Measurements from ENCODE around the gene ARL13B.
"Not testable (repeated sequence)": the region's sequence is repeated elsewhere in the genome, so short reads cannot be mapped to it uniquely, and the experiment has no call there.

The ARL13B gene

DNA sequence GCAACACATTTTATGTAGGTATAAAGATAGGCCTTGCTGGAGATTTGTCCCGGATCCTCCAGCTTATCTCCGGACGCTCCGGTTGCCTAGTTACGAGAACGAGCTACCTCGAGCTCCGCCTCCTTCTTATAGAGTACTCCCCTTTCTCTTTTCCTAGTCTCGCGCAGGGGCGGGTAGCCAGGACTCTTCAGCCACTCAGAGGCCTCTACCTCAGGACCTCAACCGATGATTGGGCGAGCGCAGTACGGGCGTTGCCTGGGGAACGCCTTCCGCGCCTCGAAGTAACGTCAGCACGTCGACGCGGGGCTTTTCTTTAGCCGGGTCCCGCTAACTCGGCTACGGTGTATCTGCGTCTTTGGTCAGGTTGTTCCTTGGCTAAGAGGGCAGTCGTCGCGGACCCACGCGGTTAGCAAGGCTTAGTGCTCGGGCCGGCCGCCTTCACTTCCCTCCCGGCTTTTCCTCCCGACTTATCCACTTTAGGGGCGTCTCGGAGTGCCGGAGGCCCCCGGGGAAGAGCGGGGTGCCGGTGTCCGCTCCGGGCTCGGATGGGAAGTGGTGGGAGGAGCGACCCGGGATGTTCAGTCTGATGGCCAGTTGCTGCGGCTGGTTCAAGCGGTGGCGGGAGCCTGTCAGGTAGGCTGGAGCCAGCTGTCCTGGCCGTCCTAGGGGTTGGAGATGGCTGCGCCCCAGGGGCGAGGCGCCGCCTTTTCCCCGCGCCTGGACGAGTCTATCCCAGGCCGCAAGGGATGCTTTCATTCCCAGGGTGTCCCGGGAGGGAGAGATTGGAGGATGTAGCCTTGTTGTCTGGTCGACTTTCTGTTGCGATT is at the start of gene ARL13B:
Gene ARL13B (plus strand): TSS at position 306 of the 827 bp plus-strand sequence. CDS start 269 bp downstream, at position 575.
- peak; percentile 100 for DNase-seq (ENCODE audit: low spot score)

DNA sequence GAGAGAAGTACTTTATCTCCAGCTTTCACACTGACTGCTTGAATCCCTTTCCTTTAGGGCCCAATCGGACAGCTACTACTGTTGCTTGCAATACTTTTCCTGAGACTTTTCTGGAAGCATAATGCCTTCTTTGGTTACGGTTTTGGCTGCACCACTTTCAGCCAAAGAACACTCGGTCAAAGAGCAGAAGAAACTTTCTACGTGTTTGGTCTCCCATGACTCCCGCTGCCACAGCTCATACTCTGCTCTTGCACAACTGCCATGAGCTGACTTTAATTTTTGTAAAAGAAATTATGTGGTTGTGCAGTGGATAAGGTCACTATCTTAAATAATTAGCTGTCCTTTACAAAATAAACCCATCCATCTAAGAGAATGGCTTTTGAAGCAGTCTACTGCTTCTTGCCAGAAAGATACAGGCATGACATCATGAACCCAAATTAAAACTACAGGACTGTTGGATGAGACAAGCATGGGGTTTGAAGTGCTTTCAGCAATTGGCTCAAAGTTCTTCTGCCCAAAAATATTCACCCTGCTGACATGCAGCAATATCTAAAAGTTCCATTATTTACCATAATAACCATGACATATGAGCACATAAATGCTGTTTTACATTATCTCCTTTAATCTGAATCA is 48.2 kb upstream of the ARL13B start:
- no peak for DNase-seq (ENCODE audit: low spot score)

DNA sequence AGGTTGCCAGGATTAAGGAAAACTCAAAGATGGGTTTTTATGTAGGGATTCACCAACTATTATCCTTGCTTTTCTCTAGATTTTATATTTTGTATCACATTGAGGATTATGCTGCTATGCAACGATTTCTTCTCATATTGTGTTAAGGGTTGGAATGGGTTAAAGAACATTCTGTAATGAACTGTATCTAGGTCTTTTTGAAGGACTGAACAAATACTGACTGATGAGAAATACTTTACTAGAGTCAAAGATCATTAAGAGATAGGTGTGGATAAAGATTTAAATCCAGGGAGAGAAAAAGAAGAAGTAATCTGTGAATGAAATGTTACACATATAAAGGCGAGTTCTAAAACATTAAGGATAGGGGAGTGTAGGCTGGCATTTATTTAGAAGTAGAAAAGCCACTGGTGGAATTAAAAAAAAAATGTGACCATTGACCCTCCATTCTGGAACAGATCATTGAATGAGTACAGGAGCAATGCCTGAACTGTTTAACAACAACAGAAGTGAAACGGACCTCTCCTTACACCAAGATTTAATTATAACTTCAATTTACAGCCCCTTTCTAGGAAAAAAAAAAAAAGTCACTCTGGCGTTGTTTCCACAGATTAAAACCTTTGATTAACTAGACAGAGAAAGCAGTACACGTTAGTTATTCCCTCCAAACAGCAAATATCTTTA is 45.4 kb upstream of the ARL13B start:
- DNase-seq (ENCODE audit: low spot score), result no peak

DNA sequence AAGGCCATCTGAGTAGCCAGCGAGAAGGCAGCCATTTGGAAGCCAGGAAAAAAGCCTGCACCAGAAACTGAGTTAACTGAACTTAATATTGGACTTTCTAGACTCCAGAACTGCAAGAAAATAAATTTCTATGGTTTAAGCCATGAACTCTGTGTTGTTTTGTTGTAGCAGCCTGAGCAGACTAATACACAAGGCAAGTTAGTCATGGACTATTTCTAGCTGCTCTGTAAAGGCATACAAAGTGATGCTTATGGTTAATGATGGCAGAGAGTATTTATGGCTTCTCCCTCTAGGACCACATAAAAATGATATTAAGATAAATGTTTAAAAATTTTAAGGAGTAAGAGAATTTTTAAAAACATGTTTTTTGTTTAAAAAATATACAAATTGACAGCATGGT is 43.4 kb upstream of the ARL13B start:
- no peak for DNase-seq (ENCODE audit: low spot score)

DNA sequence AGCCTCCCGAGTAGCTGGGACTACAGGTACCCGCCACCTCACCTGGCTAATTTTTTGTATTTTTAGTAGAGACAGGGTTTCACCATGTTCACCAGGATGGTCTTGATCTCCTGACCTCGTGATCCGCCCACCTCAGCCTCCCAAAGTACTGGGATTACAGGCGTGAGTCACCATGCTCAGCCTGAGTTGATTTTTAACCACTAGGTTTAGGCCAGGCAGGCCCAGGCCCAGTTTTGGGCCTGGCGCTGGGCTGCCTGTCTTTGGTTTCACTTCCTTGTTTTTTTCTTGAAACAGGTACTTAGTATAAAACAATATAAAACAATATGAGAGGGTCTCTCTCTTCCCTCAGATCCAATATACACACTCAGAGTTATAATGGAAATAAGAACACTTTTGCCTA is 42.5 kb upstream of the ARL13B start:
- not testable (repeated sequence) for DNase-seq (ENCODE audit: low spot score)

DNA sequence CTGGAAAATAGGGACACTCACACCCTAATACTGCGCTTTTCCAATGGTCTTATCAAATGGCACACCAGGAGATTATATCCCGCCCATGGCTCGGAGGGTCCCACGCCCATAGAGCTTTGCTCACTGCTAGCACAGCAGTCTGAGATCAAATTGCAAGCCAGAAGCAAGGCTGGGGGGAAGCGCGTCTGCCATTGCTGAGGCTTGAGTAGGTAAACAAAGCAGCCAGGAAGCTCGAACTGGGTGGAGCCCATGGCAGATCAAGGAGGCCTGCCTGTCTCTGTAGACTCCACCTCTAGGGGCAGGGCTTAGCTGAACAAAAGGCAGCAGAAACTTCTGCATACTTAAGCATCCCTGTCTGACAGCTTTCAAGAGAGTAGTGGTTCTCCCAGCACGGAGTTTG is 30.0 kb upstream of the ARL13B start:
- not testable (repeated sequence) for DNase-seq (ENCODE audit: low spot score)

DNA sequence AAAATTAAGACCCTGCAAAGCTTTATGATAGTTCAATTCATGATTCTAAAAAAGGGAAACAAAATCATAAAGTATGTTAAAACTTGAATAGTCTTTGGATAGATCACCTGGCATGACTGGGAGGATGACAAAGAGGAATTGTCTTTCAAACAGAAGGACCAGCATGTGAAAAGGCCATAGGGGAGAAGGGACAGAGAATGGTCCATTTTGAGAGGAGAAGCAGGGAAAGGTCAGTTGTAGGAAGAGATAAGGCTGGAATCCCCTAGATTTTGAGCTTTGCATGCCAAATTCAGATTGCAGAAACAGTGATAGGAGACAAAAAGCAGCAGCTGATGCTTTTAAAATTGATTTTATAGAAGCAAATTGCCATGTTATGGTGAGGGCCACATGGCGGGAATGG is 18.9 kb upstream of the ARL13B start:
- DNase-seq (ENCODE audit: low spot score), result no peak

DNA sequence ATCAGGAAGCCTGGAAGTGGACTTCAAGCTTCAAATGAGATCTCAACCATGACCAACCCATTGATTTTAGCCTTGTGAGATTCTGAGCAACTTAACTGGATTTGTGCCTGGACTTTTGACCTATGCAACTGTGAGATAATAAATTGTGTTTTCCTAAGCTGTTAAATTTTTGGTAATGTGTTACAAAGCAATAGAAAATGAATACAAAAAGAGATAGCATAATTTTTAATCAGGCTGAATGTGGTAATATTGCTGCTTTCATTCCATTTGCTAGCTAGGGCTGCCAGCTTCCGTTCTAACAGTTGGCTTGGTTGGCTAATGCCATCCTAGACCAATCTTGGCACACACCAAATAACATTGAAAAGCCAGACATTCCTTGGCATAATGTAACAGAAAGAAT is 18.5 kb upstream of the ARL13B start:
- no peak for DNase-seq (ENCODE audit: low spot score)

DNA sequence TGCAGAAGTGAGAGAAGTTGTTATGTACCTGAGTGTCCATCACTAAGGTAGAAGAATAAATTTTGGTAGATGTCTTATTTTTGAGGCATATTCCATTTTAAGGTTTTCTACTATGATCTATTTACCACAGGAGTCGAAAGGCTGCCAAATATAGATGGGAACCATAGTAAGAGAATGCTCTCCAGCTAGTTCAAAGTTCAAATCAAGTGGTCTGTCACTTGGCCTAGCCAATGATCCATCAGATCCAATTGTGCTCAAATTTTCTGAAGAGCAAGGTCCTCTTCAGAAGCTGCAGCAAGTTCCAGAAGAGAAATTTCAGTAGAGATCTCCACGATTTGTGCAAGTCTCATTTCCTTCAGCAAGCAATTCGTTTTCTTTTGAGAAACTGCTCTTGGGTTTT is 17.2 kb upstream of the ARL13B start:
- no peak for DNase-seq (ENCODE audit: low spot score)

DNA sequence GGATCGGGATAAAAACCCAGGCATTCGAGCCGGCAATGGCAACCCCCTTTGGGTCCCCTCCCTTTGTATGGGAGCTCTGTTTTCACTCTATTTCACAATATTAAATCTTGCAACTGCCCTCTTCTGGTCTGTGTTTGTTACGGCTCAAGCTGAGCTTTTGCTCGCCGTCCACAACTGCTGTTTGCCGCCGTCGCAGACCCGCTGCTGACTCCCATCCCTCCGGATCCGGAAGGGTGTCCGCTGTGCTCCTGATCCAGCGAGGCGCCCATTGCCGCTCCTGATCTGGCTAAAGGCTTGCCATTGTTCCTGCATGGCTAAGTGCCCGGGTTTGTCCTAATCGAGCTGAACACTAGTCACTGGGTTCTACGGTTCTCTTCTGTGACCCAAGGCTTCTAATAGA is 14.8 kb upstream of the ARL13B start:
- DNase-seq (ENCODE audit: low spot score), result not testable (repeated sequence)

DNA sequence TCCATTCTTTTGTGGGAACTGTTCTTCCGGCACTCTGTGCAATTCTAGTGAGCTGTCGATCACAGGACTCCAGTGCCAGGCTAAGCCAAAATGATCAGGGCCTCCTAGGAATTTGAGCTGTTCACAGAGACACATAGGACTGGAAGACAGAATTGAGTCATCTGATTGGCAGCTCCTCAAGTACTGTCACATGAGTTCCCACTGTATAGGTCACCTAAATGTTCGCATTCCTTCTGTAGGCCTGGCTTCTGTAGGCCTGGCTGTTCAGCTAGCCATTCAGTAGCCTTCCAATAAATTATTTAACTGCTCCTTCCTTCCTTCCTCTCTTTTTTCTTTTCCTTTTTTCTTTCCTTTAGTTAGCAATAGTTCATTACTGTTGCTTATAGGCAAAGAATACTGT is 10.5 kb upstream of the ARL13B start:
- DNase-seq (ENCODE audit: low spot score), result peak; percentile 94

DNA sequence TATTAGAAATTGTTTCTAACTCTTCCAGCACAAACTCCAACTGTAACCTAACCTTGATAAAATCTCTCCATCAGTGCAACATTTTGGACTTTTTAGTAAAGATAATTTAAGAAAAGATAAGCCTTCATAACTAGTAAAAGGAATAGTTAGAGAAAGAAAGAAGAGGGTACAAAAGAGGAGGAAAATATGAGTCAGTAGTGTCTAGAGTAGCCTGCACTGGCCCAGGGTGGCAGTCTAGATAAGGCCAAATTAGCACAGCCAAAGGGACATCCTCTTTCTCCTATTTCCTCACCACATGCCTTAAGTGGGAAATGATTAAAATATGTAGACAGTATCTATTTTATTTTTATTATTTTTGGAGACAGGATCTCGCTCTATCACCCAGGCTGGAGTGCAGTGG is 10.0 kb upstream of the ARL13B start:
- DNase-seq (ENCODE audit: low spot score), result no peak

DNA sequence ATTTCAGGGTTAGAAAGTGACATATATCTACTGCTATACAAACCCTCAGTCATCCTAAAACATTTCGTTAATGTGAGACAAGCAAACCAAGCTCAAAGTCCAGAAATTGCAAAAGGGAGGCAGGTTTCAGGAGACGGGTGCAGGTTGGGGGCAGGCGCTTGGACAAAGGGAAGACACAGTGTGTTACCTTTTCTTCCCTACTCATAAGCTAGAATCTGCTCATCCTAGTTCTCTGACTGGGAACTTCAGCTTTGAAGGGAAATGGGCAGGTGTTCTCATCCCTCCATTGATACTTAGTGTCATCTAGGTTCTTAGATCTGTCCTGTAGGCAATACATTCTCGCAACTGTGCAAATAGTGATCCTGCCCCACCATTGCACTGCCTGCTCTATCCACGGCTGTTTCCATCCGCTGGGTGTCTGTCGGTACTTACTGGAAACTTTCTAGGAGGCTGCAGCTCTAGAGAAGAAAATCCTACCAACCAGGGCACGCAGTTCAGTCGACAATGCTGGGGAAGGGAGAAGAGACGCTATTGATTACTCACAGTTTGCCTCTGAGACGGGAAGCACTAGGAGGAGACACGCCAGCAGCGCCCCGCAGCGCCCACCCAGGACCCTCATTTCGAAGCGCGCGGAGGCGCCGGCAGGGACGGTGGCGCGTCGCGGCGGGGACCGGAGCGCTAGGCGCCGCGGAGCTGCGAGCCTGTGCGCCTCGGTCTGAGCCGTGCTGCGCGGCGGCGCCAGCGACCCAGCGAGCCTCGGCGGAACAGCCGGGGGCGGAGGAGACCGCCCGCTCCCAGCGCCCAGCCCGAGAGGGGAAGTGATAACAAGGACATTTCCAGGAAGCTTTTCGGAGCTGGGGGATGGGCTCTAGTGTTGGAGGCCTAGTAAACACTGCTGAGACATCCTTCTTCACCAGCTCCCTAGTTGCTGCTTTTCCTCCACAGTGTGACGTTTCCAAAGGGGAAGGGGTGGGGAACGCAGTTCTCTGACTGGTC is 6.5 kb upstream of the ARL13B start, which contains the start of gene PROS1:
Gene PROS1 (minus strand): TSS at position 766 of the 996 bp plus-strand sequence. CDS start 147 bp downstream, at position 619.
- peak; percentile 61 for DNase-seq (ENCODE audit: low spot score)

DNA sequence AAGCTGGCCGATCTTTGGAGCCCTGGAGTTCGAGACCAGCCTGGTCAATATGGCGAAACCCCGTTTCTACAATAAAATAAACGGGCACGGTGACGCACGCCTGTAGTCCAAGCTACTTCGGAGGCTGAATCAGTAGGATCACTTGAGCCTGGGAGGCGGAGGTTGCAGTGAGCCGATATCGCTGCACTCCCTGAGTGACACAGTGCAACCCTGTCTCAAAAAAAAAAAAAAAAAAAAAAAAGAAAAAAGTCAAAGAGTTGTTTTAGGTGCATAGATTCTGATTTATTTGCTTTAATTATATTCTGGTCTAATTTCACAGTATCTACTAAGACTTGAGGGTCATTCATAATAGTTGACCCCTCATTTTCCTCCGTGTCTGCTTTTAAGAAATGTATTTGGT is 1.7 kb downstream of the ARL13B start:
- no peak for DNase-seq (ENCODE audit: low spot score)

DNA sequence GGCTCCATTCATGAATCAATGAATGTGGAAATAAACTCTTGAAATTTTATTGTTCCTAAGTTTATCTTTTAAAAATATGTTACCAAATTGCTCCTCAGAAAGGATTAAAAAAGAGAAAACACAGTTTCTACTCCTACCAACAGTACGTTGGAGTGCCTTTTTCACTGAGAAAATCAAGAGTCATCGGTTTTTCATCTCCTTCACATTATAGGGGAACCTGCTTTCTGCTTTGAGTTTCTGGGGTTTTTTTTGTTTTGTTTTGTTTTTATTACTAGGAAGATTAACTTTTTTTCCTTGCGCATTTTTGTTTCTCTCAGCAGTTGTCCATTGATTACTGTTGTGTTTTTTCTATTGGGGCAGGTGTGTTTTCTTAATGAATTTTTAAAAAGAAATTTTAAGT is 3.5 kb downstream of the ARL13B start:
- DNase-seq (ENCODE audit: low spot score), result no peak

DNA sequence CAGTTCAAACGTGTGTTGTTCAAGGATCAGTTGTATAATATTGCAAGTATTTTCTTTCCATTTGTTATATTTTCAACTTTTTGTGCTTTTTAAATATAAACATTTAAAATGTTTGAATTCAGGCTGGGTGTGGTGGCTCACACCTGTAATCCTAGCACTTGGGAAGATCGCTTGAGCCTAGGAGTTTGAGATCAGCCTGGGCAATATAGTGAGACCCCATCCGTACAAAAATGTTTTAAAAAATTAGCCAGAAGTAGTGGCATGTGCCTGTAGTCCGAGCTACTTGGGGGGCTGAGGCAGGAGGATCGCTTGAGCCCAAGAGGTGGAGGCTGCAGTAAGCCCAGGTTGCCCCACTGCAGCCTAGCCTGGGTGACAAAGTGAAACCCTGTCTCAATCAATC is 4.7 kb downstream of the ARL13B start:
- no peak for DNase-seq (ENCODE audit: low spot score)

DNA sequence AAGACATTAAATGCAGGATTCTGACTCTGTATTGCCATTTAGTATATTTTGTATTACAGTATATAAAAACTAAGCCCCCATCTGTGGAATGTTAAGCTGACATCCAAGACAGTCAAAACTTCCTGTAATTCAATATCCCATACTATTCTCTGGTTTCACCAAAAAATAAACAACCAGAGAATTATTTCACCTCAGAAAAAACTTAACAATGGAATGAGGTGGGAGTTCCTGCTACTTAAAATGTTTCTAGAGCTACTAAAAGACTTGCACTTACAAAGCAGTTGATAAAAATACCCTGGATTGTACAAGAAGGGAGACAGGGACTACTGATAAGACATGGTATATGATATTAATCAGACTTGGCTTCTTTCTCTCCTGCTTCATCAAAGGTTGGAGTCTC is 8.3 kb downstream of the ARL13B start:
- no peak for DNase-seq (ENCODE audit: low spot score)

DNA sequence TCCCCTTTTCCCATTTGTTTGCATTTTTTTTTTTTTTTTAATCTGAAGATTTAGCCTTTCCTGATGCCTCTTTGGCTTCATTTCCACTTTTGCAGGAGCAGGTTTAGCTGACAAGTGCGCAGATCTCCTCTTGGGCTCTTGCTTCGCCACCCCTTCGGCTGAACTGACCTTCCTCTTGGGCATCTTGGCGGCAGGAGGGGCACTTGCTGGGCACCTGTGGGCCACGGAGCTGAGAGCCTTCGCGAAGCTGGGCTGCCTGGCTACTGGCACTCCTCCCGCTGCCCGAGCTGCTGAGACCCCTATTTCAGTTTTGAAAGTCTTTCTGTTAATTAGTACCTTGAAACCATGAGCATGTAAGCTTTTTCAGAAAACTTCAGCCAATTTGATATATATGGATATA is 8.8 kb downstream of the ARL13B start:
- DNase-seq (ENCODE audit: low spot score), result no peak

DNA sequence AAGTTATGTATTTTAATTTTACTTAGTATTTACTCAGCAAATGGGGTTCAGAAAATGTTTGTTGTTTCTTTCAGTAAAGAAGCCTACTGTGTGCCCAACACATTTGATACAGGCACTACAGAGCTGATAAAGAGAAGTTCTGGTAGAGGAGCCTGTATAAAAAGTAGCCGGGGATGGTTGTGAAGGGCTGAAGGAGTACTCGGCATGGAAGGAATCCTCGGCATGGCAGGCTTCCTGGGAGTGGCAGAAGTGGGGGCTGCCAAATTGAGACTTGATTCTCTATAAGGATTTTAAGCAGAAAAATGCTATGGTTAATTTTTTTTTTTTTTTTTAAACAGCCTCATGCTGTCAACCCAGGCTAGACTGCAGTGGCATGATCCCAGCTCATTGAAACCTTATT is 9.3 kb downstream of the ARL13B start:
- no peak for DNase-seq (ENCODE audit: low spot score)

DNA sequence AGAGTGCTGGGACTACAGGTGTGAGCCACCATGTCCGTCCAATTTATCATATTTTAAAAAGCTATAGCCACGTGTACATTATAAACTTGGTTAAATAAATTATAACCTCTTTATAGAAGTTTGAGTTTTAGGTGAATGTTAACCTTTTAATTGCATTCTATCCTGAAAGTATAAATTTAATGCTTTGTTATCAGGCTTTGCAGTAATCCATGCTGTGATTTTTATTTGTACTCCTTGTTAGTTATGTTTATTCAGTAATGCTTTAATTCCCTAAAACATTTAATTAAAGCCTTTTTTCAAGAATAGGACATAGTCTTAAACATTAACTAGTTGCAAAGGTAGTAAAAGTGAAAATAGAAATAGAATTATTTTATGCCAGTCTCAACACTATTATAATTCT is 11.7 kb downstream of the ARL13B start:
- no peak for DNase-seq (ENCODE audit: low spot score)

DNA sequence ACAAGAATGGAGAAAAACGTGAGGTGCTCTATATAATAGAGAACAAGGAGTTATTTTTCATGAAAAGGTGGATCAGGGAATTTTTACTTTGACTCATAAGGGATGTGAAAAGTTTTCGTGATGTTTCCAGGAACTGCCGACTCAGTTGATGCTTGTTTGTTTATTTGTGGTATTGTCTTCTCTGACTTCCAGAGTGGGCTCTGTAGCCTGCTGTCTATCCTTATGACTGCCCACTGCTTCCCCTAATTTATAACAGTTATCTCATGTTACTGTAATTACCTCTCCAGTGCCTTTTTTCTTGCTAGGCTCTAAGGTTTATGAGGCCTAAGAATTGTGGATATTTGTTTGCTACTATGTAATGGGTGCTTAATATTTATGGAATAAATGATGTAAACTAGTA is 12.3 kb downstream of the ARL13B start:
- no peak for DNase-seq (ENCODE audit: low spot score)

DNA sequence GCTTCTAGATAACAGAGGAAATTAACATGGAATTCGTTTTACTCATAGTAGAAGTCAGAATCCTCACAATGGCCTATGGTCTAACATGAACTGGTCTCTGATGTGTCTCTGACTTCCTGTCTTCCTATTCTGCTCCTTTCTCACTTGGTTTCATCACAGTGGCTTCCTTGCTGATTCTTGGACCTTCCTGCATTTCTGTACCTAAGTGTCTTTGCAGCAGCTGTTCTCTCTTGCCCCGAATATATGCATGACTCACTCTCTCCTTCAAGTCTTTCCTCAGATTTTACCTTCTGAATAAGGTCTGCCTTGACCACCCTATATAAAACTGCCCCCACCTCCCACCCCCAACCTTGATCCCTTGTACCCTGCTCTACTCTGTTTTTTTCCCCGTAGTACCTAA is 14.1 kb downstream of the ARL13B start:
- no peak for DNase-seq (ENCODE audit: low spot score)
